MG63 (cell line): ENCODE results near the gene PLEKHG1. TPM values are rescaled to one million over a fixed set of nuclear protein-coding genes. Genes with fewer than 3 reads are reported as not detected.

ENCODE experiments used
- DNase-seq: peaks from one replicate; pipeline ENCODE4 v3.0.0-alpha.2; 2020
- H3K27me3 ChIP-seq: fragments of 250-450 bp; sonication (Bioruptor Pico); 2 replicates; pipeline ENCODE4 v1.5.1; 2020; ENCODE audit warnings: mild to moderate bottlenecking, moderate library complexity
- H3K36me3 ChIP-seq: fragments of 250-450 bp; sonication (Bioruptor Pico); 2 replicates; pipeline ENCODE4 v1.5.1; 2020; ENCODE audit warnings: mild to moderate bottlenecking, moderate library complexity
- H3K4me3 ChIP-seq: fragments of 250-450 bp; sonication (Bioruptor Pico); 2 replicates; pipeline ENCODE4 v1.5.1; 2020; ENCODE audit warnings: mild to moderate bottlenecking, moderate library complexity
- H3K9me3 ChIP-seq: fragments of 250-450 bp; sonication (Bioruptor Pico); 2 replicates; pipeline ENCODE4 v1.5.1; 2020; ENCODE audit warnings: mild to moderate bottlenecking, moderate library complexity
- total RNA-seq: library from RNA; depleted of rRNA; stranded (reverse); fragments of >200 nt; shearing (Covaris generic); gene quantifications from 2 replicates; pipeline ENCODE4 v1.2.3, GENCODE V29; 2014; ENCODE audit warnings: low replicate concordance

PLEKHG1 gene
- total RNA-seq, 1 experiment from 2014 or later, result 0.99 TPM

GRCh38 chr6:150627585-150628025, 27.9 kb downstream of the PLEKHG1 start:
- no peaks in the 10 kb centered on the region for H3K27me3 ChIP-seq
- peak; percentile 14 for DNase-seq
- H3K9me3 ChIP-seq, result no peaks in the 10 kb centered on the region

GRCh38 chr6:150628908-150629307, 29.2 kb downstream of the PLEKHG1 start:
- no peak overlapping the region for H3K4me3 ChIP-seq
- H3K9me3 ChIP-seq, result no peaks in the 10 kb centered on the region
- H3K27me3 ChIP-seq, result no peaks in the 10 kb centered on the region
- no peaks in the 10 kb centered on the region for H3K36me3 ChIP-seq
- no peak for DNase-seq

More at GRCh38 chr6:150627585-150628025, 27.9 kb downstream of the PLEKHG1 start:
- Histone ChIP-seq H3K36me3 (no peaks in the 10 kb centered on the region), H3K4me3 (no peak overlapping the region)

- no peak for DNase-seq
- Histone ChIP-seq H3K36me3 (no peaks in the 10 kb centered on the region), H3K9me3 (no peaks in the 10 kb centered on the region)
Measured at GRCh38 chr6:150631283-150631983, 31.7 kb downstream of the PLEKHG1 start.

GRCh38 chr6:150631984-150632642, 32.4 kb downstream of the PLEKHG1 start:
- Histone ChIP-seq H3K9me3 (no peaks in the 10 kb centered on the region), H3K27me3 (no peaks in the 10 kb centered on the region), H3K36me3 (no peaks in the 10 kb centered on the region), H3K4me3 (no peak overlapping the region)
- no peak for DNase-seq

More at GRCh38 chr6:150631283-150631983, 31.7 kb downstream of the PLEKHG1 start:
- Histone ChIP-seq H3K27me3 (no peaks in the 10 kb centered on the region), H3K4me3 (no peak overlapping the region)

GRCh38 chr6:150632785-150633485, 33.2 kb downstream of the PLEKHG1 start:
- no peak for DNase-seq
- Histone ChIP-seq H3K27me3 (no peaks in the 10 kb centered on the region), H3K4me3 (no peak overlapping the region), H3K36me3 (no peaks in the 10 kb centered on the region), H3K9me3 (no peaks in the 10 kb centered on the region)

GRCh38 chr6:150633486-150633834, 33.8 kb downstream of the PLEKHG1 start:
- Histone ChIP-seq H3K36me3 (no peaks in the 10 kb centered on the region), H3K9me3 (no peaks in the 10 kb centered on the region), H3K27me3 (no peaks in the 10 kb centered on the region), H3K4me3 (no peak overlapping the region)
- no peak for DNase-seq

GRCh38 chr6:150634176-150634963, 34.7 kb downstream of the PLEKHG1 start:
- no peaks in the 10 kb centered on the region for H3K36me3 ChIP-seq
- DNase-seq, result no peak
- H3K9me3 ChIP-seq, result no peaks in the 10 kb centered on the region
- H3K4me3 ChIP-seq, result no peak overlapping the region
- no peaks in the 10 kb centered on the region for H3K27me3 ChIP-seq

- Histone ChIP-seq H3K27me3 (no peaks in the 10 kb centered on the region), H3K9me3 (no peaks in the 10 kb centered on the region), H3K36me3 (no peaks in the 10 kb centered on the region), H3K4me3 (no peak overlapping the region)
- no peak for DNase-seq
Measured at GRCh38 chr6:150634964-150635292, 35.2 kb downstream of the PLEKHG1 start.

- Histone ChIP-seq H3K27me3 (no peaks in the 10 kb centered on the region), H3K4me3 (no peak overlapping the region), H3K36me3 (no peaks in the 10 kb centered on the region), H3K9me3 (no peaks in the 10 kb centered on the region)
- no peak for DNase-seq
Measured at GRCh38 chr6:150635906-150636514, 36.3 kb downstream of the PLEKHG1 start.

GRCh38 chr6:150636808-150637207, 37.1 kb downstream of the PLEKHG1 start:
- no peak for DNase-seq
- H3K36me3 ChIP-seq, result no peaks in the 10 kb centered on the region
- H3K27me3 ChIP-seq, result no peaks in the 10 kb centered on the region
- no peak overlapping the region for H3K4me3 ChIP-seq
- no peaks in the 10 kb centered on the region for H3K9me3 ChIP-seq

- Histone ChIP-seq H3K27me3 (no peaks in the 10 kb centered on the region), H3K36me3 (no peaks in the 10 kb centered on the region), H3K9me3 (no peaks in the 10 kb centered on the region), H3K4me3 (no peak overlapping the region)
- no peak for DNase-seq
Measured at GRCh38 chr6:150637266-150637665, 37.6 kb downstream of the PLEKHG1 start.

GRCh38 chr6:150638267-150638666, 38.6 kb downstream of the PLEKHG1 start:
- H3K4me3 ChIP-seq, result no peak overlapping the region
- H3K27me3 ChIP-seq, result no peaks in the 10 kb centered on the region
- DNase-seq, result no peak
- no peaks in the 10 kb centered on the region for H3K36me3 ChIP-seq
- H3K9me3 ChIP-seq, result no peaks in the 10 kb centered on the region

- Histone ChIP-seq H3K4me3 (no peak overlapping the region), H3K36me3 (no peaks in the 10 kb centered on the region), H3K9me3 (no peaks in the 10 kb centered on the region), H3K27me3 (no peaks in the 10 kb centered on the region)
- no peak for DNase-seq
Measured at GRCh38 chr6:150638765-150639164, 39.1 kb downstream of the PLEKHG1 start.

GRCh38 chr6:150639823-150640331, 40.2 kb downstream of the PLEKHG1 start:
- no peak overlapping the region for H3K4me3 ChIP-seq
- H3K36me3 ChIP-seq, result no peaks in the 10 kb centered on the region
- H3K9me3 ChIP-seq, result no peaks in the 10 kb centered on the region
- no peak for DNase-seq
- H3K27me3 ChIP-seq, result no peaks in the 10 kb centered on the region

GRCh38 chr6:150640556-150641209, 41.0 kb downstream of the PLEKHG1 start:
- Histone ChIP-seq H3K36me3 (no peaks in the 10 kb centered on the region), H3K27me3 (no peaks in the 10 kb centered on the region), H3K4me3 (no peak overlapping the region), H3K9me3 (no peaks in the 10 kb centered on the region)
- no peak for DNase-seq
